IPS-18c (cell line): ENCODE data around the gene DLGAP1.
"Not testable (repeated sequence)": the region's sequence is repeated elsewhere in the genome, so short reads cannot be mapped to it uniquely, and the experiment has no call there.

Experiments
- H3K4me3 ChIP-seq: 2 replicates; pipeline ENCODE4 v1.7.0; 2013; ENCODE audit warnings: low read depth, mild to moderate bottlenecking, low read length, moderate library complexity; ENCODE audit not compliant: insufficient read depth
- H3K9me3 ChIP-seq: one replicate; pipeline ENCODE4 v1.6.1; 2013; ENCODE audit warnings: mild to moderate bottlenecking, low read length, moderate library complexity; ENCODE audit not compliant: control insufficient read depth, insufficient read depth

DLGAP1 gene

GRCh38 chr18:3615374-3615985 lies 839.6 kb downstream of the DLGAP1 start:
- Histone ChIP-seq H3K9me3 (no peaks in the 10 kb centered on the region), H3K4me3 (no peak overlapping the region)

GRCh38 chr18:3612315-3612714 lies 842.8 kb downstream of the DLGAP1 start:
- Histone ChIP-seq H3K4me3 (no peak overlapping the region), H3K9me3 (no peaks in the 10 kb centered on the region)

- no peaks in the 10 kb centered on the region for H3K9me3 ChIP-seq
- no peak overlapping the region for H3K4me3 ChIP-seq
These were observed 843.6 kb downstream of the DLGAP1 start for GRCh38 chr18:3611313-3612090.

- Histone ChIP-seq H3K4me3 (no peak overlapping the region), H3K9me3 (no peaks in the 10 kb centered on the region)
These were observed 844.3 kb downstream of the DLGAP1 start for GRCh38 chr18:3610813-3611212.

GRCh38 chr18:3610188-3610708 lies 844.9 kb downstream of the DLGAP1 start:
- Histone ChIP-seq H3K9me3 (no peaks in the 10 kb centered on the region), H3K4me3 (no peak overlapping the region)

GRCh38 chr18:3608488-3608887 lies 846.6 kb downstream of the DLGAP1 start:
- no peaks in the 10 kb centered on the region for H3K9me3 ChIP-seq

GRCh38 chr18:3608099-3608453 lies 847.0 kb downstream of the DLGAP1 start:
- not testable (repeated sequence) for H3K4me3 ChIP-seq, H3K9me3 ChIP-seq

More at GRCh38 chr18:3608488-3608887, 846.6 kb downstream of the DLGAP1 start:
- no peak overlapping the region for H3K4me3 ChIP-seq

- Histone ChIP-seq H3K4me3 (no peak overlapping the region), H3K9me3 (no peaks in the 10 kb centered on the region)
These were observed 847.6 kb downstream of the DLGAP1 start for GRCh38 chr18:3607309-3608098.

GRCh38 chr18:3606863-3607262 lies 848.2 kb downstream of the DLGAP1 start:
- H3K9me3 ChIP-seq, H3K4me3 ChIP-seq: not testable (repeated sequence)

GRCh38 chr18:3605954-3606443 lies 849.1 kb downstream of the DLGAP1 start:
- peak overlapping the region; percentile 42 for H3K4me3 ChIP-seq
- H3K9me3 ChIP-seq, result no peaks in the 10 kb centered on the region

- H3K9me3 ChIP-seq, result no peaks in the 10 kb centered on the region
- H3K4me3 ChIP-seq, result peak overlapping the region; percentile 42
These were observed 849.6 kb downstream of the DLGAP1 start for GRCh38 chr18:3605486-3605952.

GRCh38 chr18:3604498-3605408 lies 850.4 kb downstream of the DLGAP1 start:
- Histone ChIP-seq H3K9me3 (no peaks in the 10 kb centered on the region), H3K4me3 (peak overlapping the region; percentile 42)

GRCh38 chr18:3604235-3604497 lies 850.9 kb downstream of the DLGAP1 start:
- H3K4me3 ChIP-seq, result peak overlapping the region; percentile 42
- H3K9me3 ChIP-seq, result no peaks in the 10 kb centered on the region

- Histone ChIP-seq H3K9me3 (no peaks in the 10 kb centered on the region), H3K4me3 (peak overlapping the region; percentile 42)
These were observed 851.5 kb downstream of the DLGAP1 start for GRCh38 chr18:3603421-3604234.

GRCh38 chr18:3601106-3601755 lies 853.9 kb downstream of the DLGAP1 start:
- H3K9me3 ChIP-seq, H3K4me3 ChIP-seq: not testable (repeated sequence)

GRCh38 chr18:3599861-3600260 lies 855.2 kb downstream of the DLGAP1 start:
- Histone ChIP-seq H3K9me3 (no peaks in the 10 kb centered on the region), H3K4me3 (no peak overlapping the region)
